Measurements from ENCODE around the gene ITGB8. TPM values are rescaled to one million over a fixed set of nuclear protein-coding genes. Genes with fewer than 3 reads are reported as not detected.

The ITGB8 gene
- total RNA-seq, 3 donors from 2014 or later (not counting 1 experiment from before 2014, with no cell fraction given) = 0.39 to 12.8 TPM; not detected in 1

DNA sequence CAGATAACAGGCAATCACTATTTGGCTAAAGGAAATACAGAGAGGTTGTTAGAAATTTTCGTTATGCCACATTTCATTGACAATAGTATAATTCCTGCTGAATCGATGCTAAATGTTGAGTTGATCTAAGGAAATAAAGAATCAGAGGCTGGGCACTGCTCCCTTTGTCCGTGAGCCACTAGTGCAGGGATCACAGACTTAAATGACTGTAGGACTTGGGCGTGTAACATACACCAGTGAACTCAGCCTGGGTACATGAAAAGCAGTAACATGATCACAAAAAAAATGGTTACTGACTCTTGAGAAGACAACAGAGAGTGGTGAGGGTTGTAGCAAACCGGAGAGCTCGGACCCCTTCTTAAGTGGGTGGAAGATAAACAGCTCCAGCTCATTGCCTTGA lies 11.8 kb upstream of the ITGB8 start:
- intact Hi-C loops (cut with micrococcal nuclease) = no loop called here
- H3K4me1 ChIP-seq (ENCODE audit: control insufficient read depth, insufficient read depth, low read length) = no peaks in the 10 kb centered on the region
- no peak overlapping the region for H3K4me3 ChIP-seq (ENCODE audit: low read length)
- WGBS (ENCODE audit: insufficient coverage) = 79% methylated on average over 6 of the region's 6 CpGs
- no peaks in the 10 kb centered on the region for H3K9me3 Mint-ChIP-seq
- no peaks in the 10 kb centered on the region for H3K36me3 Mint-ChIP-seq
- H3K4me3 Mint-ChIP-seq = no peak overlapping the region
- no peak overlapping the region for H3K27ac Mint-ChIP-seq
- no peaks in the 10 kb centered on the region for H3K27me3 ChIP-seq (ENCODE audit: control insufficient read depth, insufficient read depth, low read length)
- no peaks in the 10 kb centered on the region for H3K36me3 ChIP-seq (ENCODE audit: control insufficient read depth, insufficient read depth, low read length)
- no peaks in the 10 kb centered on the region for H3K27me3 Mint-ChIP-seq (ENCODE audit: low read depth in 2 of 2)
- TF ChIP-seq, protein P1, sequence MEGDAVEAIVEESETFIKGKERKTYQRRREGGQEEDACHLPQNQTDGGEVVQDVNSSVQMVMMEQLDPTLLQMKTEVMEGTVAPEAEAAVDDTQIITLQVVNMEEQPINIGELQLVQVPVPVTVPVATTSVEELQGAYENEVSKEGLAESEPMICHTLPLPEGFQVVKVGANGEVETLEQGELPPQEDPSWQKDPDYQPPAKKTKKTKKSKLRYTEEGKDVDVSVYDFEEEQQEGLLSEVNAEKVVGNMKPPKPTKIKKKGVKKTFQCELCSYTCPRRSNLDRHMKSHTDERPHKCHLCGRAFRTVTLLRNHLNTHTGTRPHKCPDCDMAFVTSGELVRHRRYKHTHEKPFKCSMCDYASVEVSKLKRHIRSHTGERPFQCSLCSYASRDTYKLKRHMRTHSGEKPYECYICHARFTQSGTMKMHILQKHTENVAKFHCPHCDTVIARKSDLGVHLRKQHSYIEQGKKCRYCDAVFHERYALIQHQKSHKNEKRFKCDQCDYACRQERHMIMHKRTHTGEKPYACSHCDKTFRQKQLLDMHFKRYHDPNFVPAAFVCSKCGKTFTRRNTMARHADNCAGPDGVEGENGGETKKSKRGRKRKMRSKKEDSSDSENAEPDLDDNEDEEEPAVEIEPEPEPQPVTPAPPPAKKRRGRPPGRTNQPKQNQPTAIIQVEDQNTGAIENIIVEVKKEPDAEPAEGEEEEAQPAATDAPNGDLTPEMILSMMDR (IDR thresholded peaks at IDR 0.05) = no peak
- no peaks in the 10 kb centered on the region for H3K9me3 ChIP-seq (ENCODE audit: control insufficient read depth, insufficient read depth, low read length)
- no peak for DNase-seq
- no peak for ATAC-seq
- H3K27ac ChIP-seq (ENCODE audit: low read length) = no peak overlapping the region
- no peaks in the 10 kb centered on the region for H3K4me1 Mint-ChIP-seq

DNA sequence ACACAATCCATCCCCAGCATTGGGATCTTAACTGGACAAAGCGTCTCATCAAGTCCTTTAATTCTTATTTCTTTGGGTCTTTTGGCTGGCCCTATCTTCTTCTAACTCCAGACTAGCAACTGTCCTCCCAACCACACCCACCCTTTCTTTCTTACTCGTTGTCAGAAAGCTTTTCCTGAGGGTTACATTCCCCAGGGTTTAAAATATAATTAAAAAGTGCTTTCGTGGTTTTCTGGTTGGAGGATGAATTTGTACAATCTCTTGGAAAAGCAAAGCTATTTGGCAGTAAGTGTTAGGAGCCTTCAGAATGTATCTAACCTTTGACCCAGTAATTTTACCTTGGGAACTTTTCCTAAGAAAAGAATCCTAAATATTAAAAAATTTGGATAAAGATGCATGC lies 10.4 kb upstream of the ITGB8 start:
- Histone ChIP-seq H3K27ac (ENCODE audit: low read length) (no peak overlapping the region), H3K27me3 (ENCODE audit: control insufficient read depth, insufficient read depth, low read length) (no peaks in the 10 kb centered on the region), H3K36me3 (ENCODE audit: control insufficient read depth, insufficient read depth, low read length) (no peaks in the 10 kb centered on the region), H3K4me3 (ENCODE audit: low read length) (no peak overlapping the region), H3K4me1 (ENCODE audit: control insufficient read depth, insufficient read depth, low read length) (no peaks in the 10 kb centered on the region), H3K9me3 (ENCODE audit: control insufficient read depth, insufficient read depth, low read length) (no peaks in the 10 kb centered on the region)
- TF ChIP-seq, protein P1 (IDR thresholded peaks at IDR 0.05) = no peak
- H3K4me1 Mint-ChIP-seq = no peaks in the 10 kb centered on the region
- no peaks in the 10 kb centered on the region for H3K9me3 Mint-ChIP-seq
- H3K36me3 Mint-ChIP-seq = no peaks in the 10 kb centered on the region
- DNase-seq (no peak), ATAC-seq (no peak)
- no peaks in the 10 kb centered on the region for H3K27me3 Mint-ChIP-seq (ENCODE audit: low read depth in 2 of 2)
- H3K27ac Mint-ChIP-seq = no peak overlapping the region
- H3K4me3 Mint-ChIP-seq = no peak overlapping the region
- intact Hi-C loops (cut with micrococcal nuclease) = no loop called here
- 75% methylated on average over 2 of the region's 3 CpGs for WGBS (ENCODE audit: insufficient coverage)

DNA sequence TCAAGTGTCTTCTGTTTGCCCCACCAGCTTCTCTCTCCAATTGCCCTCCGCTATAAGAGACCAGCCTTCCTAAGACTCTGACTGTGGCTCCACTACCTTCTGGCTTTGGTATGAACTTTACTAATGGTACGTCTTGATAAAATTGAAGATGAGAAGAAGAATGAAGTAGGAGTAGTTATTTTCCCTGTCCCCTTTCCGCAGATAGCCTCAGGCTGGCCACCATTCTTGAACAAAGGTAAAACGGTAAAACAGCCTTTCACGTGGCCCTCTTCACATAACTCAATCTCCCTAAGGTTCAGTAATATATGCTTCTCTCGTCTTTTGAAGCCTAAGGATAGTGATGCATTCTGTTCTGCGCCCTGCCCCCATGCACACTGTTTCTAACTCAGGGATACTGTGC lies 9.9 kb upstream of the ITGB8 start:
- H3K36me3 Mint-ChIP-seq = no peaks in the 10 kb centered on the region
- no peaks in the 10 kb centered on the region for H3K4me1 ChIP-seq (ENCODE audit: control insufficient read depth, insufficient read depth, low read length)
- H3K9me3 ChIP-seq (ENCODE audit: control insufficient read depth, insufficient read depth, low read length) = no peaks in the 10 kb centered on the region
- no peak overlapping the region for H3K4me3 ChIP-seq (ENCODE audit: low read length)
- ATAC-seq = no peak
- H3K27ac Mint-ChIP-seq = no peak overlapping the region
- no peak overlapping the region for H3K27ac ChIP-seq (ENCODE audit: low read length)
- intact Hi-C loops (cut with micrococcal nuclease) = no loop called here
- no peaks in the 10 kb centered on the region for H3K27me3 Mint-ChIP-seq (ENCODE audit: low read depth in 2 of 2)
- H3K36me3 ChIP-seq (ENCODE audit: control insufficient read depth, insufficient read depth, low read length) = no peaks in the 10 kb centered on the region
- WGBS (ENCODE audit: insufficient coverage) = 88% methylated on average over 7 of the region's 7 CpGs
- H3K9me3 Mint-ChIP-seq = no peaks in the 10 kb centered on the region
- TF ChIP-seq, protein P1 (IDR thresholded peaks at IDR 0.05) = no peak
- no peak for DNase-seq
- no peaks in the 10 kb centered on the region for H3K4me1 Mint-ChIP-seq
- no peaks in the 10 kb centered on the region for H3K27me3 ChIP-seq (ENCODE audit: control insufficient read depth, insufficient read depth, low read length)
- no peak overlapping the region for H3K4me3 Mint-ChIP-seq

DNA sequence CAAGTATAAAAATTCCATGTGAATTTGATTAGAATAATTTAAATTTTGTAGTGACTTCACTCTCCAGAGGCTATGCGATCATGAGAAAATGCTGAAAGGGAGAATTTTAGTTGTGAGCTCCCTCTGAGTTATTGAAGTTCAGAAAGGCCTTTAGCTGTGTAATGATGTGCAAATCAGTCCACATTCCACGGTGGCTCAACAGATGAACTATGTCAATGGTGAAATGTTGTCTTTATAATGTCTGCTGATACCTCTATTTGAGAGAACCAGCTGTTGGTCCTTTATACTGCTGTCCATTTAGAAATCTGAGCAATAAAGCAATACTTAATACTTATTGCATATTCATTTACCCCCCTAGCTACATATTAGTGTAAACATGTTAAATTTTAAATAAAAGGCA lies 7.1 kb upstream of the ITGB8 start:
- no peaks in the 10 kb centered on the region for H3K36me3 Mint-ChIP-seq
- Histone ChIP-seq H3K27ac (ENCODE audit: low read length) (no peak overlapping the region), H3K9me3 (ENCODE audit: control insufficient read depth, insufficient read depth, low read length) (no peaks in the 10 kb centered on the region), H3K36me3 (ENCODE audit: control insufficient read depth, insufficient read depth, low read length) (no peaks in the 10 kb centered on the region), H3K4me3 (ENCODE audit: low read length) (no peak overlapping the region), H3K4me1 (ENCODE audit: control insufficient read depth, insufficient read depth, low read length) (no peaks in the 10 kb centered on the region), H3K27me3 (ENCODE audit: control insufficient read depth, insufficient read depth, low read length) (no peaks in the 10 kb centered on the region)
- no peak for DNase-seq
- peaks cover 0 to 9% of the 10 kb centered on the region in 2 donors for H3K27me3 Mint-ChIP-seq (ENCODE audit: low read depth in 2 of 2)
- ATAC-seq = no peak
- H3K27ac Mint-ChIP-seq = no peak overlapping the region
- H3K4me3 Mint-ChIP-seq = no peak overlapping the region
- no peaks in the 10 kb centered on the region for H3K4me1 Mint-ChIP-seq
- TF ChIP-seq, protein P1 (IDR thresholded peaks at IDR 0.05) = no peak
- 90% methylated on average over 2 of the region's 2 CpGs for WGBS (ENCODE audit: insufficient coverage)
- H3K9me3 Mint-ChIP-seq = no peaks in the 10 kb centered on the region
- intact Hi-C loops (cut with micrococcal nuclease) = no loop called here
